Measurements from ENCODE around the gene TIE1.

Gene TIE1

DNA sequence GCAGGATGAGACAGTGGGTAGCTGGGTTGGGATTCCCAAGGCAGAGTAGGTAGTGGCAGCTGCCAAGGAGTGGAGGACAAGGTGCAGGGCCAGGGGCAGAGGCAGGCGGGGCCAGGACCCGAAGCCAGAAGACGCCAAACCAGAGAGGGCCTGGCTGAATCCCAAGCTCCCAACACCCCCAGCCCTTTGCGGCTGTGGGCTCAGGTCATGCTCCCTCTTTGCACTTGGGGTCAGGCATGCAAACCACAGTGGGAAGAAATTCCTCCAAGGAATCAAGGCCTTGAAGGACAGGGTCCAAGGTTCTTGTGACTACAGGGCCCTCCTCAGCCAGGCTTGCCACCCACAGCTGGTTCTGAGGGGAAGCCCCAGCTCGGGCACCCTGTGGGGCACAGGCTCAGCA, 21.6 kb upstream of the TIE1 start:
- H3K4me3 ChIP-seq (ENCODE audit: control insufficient read depth, low read depth, low read length) = no peak overlapping the region
- TF ChIP-seq, protein P1, sequence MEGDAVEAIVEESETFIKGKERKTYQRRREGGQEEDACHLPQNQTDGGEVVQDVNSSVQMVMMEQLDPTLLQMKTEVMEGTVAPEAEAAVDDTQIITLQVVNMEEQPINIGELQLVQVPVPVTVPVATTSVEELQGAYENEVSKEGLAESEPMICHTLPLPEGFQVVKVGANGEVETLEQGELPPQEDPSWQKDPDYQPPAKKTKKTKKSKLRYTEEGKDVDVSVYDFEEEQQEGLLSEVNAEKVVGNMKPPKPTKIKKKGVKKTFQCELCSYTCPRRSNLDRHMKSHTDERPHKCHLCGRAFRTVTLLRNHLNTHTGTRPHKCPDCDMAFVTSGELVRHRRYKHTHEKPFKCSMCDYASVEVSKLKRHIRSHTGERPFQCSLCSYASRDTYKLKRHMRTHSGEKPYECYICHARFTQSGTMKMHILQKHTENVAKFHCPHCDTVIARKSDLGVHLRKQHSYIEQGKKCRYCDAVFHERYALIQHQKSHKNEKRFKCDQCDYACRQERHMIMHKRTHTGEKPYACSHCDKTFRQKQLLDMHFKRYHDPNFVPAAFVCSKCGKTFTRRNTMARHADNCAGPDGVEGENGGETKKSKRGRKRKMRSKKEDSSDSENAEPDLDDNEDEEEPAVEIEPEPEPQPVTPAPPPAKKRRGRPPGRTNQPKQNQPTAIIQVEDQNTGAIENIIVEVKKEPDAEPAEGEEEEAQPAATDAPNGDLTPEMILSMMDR (IDR thresholded peaks at IDR 0.05; ENCODE audit: control insufficient read depth, insufficient read depth, low read depth, low read length, missing control alignments) = no peak
- no peak for DNase-seq (ENCODE audit: low read depth)

GRCh38 chr1:43279666-43280065, 21.1 kb upstream of the TIE1 start:
- no peak for DNase-seq (ENCODE audit: low read depth)
- H3K4me3 ChIP-seq (ENCODE audit: control insufficient read depth, low read depth, low read length) = no peak overlapping the region
- TF ChIP-seq, protein P1 (IDR thresholded peaks at IDR 0.05; ENCODE audit: control insufficient read depth, insufficient read depth, low read depth, low read length, missing control alignments) = no peak

DNA sequence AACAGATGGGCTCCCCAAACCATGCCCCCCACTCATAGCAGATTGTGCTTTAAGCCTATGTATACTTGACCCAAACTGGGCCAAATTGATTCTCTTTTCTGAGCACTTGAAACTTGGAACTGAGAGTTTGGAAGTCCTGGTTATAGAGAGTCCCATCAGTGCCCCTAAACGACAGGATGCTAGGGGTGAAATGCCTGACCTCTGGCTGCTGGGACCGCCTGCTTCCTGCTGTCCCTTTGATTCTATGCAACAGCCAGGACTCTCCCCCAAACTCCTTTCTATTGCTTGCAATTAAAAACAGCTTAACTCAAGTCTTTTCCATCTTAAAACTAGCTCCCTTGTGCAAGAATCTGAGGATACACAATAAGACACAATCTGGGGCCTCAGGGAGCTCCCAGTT, 20.1 kb upstream of the TIE1 start:
- H3K4me3 ChIP-seq (ENCODE audit: control insufficient read depth, low read depth, low read length) = no peak overlapping the region
- TF ChIP-seq, protein P1 (IDR thresholded peaks at IDR 0.05; ENCODE audit: control insufficient read depth, insufficient read depth, low read depth, low read length, missing control alignments) = no peak
- no peak for DNase-seq (ENCODE audit: low read depth)

- DNase-seq (ENCODE audit: low read depth) = no peak
- TF ChIP-seq, protein P1 (IDR thresholded peaks at IDR 0.05; ENCODE audit: control insufficient read depth, insufficient read depth, low read depth, low read length, missing control alignments) = no peak
- no peak overlapping the region for H3K4me3 ChIP-seq (ENCODE audit: control insufficient read depth, low read depth, low read length)
Measured at GRCh38 chr1:43282220-43283195, 18.3 kb upstream of the TIE1 start.

DNA sequence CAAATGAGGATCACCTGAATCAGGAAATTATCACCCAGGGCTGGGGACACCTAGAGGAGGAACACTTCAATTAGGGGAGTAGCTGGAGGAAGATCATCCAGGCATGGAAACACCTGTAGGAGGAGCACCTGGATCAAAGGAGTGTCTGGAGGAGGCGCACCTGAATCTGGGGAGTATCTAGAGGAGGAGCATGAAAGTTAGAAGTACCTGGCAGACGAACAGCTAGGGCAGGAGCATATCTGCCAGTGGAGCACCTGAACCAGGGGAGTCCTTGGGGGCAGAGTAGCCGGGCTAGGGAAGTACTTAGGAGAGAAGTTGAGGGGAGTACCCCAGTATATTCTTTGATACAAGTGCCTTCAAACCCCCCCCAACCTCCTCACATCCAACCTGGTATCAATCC, 16.7 kb upstream of the TIE1 start:
- TF ChIP-seq, protein P1 (IDR thresholded peaks at IDR 0.05; ENCODE audit: control insufficient read depth, insufficient read depth, low read depth, low read length, missing control alignments) = no peak
- H3K4me3 ChIP-seq (ENCODE audit: control insufficient read depth, low read depth, low read length) = no peak overlapping the region
- no peak for DNase-seq (ENCODE audit: low read depth)

DNA sequence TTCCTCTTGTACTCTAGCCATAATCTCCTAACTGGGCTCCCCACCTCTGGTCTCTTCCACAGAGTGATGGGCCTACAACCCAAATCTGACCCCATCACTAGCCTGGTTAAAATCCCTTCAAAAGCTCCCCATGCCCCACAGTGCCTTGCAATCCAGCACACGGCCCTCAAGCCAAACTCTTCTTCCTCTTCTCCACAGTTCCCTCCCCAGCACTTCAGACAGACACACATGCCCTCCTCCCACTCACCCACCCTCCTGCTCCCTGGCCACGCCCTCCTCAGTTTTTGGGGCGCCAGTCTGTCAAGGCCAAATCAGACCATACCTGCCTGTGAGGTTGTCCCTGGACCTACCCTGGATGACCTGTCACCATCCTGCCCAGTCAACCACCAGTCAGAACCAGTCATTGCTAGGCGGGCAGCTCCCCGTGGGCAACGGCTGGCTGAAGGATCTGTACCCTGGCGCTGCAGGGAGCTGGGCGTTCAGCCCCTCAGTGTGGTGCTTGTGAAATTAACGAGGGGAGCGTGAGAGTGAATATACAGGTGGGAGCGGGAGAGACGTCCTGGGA, 16.2 kb upstream of the TIE1 start:
- no peak overlapping the region for H3K4me3 ChIP-seq (ENCODE audit: control insufficient read depth, low read depth, low read length)
- TF ChIP-seq, protein P1 (IDR thresholded peaks at IDR 0.05; ENCODE audit: control insufficient read depth, insufficient read depth, low read depth, low read length, missing control alignments) = no peak
- no peak for DNase-seq (ENCODE audit: low read depth)
